Measurements from ENCODE around the gene BABAM2. TPM values are rescaled to one million over a fixed set of nuclear protein-coding genes. Genes with fewer than 3 reads are reported as not detected.
A peak's percentile ranks its signal among the peaks of the same experiment; 100 is the strongest.

The BABAM2 gene
- total and polyA plus RNA-seq, 2 of the 4 experiments (the other 2 are of a cell fraction): 20.9 to 23.1 TPM

GRCh38 chr2:28350791-28351285, 460.3 kb downstream of the BABAM2 start:
- Histone ChIP-seq H3K4me2 (ENCODE audit: low read depth, low read length) (no peak overlapping the region), H4K8ac (ENCODE audit: low read depth in 2 of 2, low read length in 2 of 2) (no peak overlapping the region), H2BK15ac (ENCODE audit: low read depth, low read length) (no peak overlapping the region), H2BK20ac (ENCODE audit: low read depth, low read length) (no peak overlapping the region), H2BK5ac (ENCODE audit: low read depth, low read length, poor library complexity, severe bottlenecking) (no peak overlapping the region), H3K27ac (ENCODE audit: insufficient read depth, low read length) (no peak overlapping the region), H4K91ac (ENCODE audit: insufficient read depth, low read depth, low read length) (no peak overlapping the region), H3K79me1 (ENCODE audit: low read depth in 1 of 2, low read length in 2 of 2) (peaks cover 0 to 3% of the 10 kb centered on the region in 2 experiments; a peak in 1 of 4 replicates), H3K9me3 (ENCODE audit: control insufficient read depth, insufficient read depth, low read length) (no peaks in the 10 kb centered on the region), H2AFZ (replicated peaks; ENCODE audit: low read length, poor library complexity) (no peak overlapping the region), H2BK120ac (ENCODE audit: low read depth, low read length) (peak overlapping the region; percentile 25; the same call in 1 of the 2 replicates), H3K56ac (ENCODE audit: extremely low read depth, insufficient read depth, low read length) (no peak overlapping the region), H2AK9ac (replicated peaks; ENCODE audit: low read depth, low read length, poor library complexity) (peak overlapping the region; percentile 17), H3K9ac (ENCODE audit: low read depth, low read length) (no peak overlapping the region), H2AK5ac (ENCODE audit: low read depth, low read length) (no peak overlapping the region), H4K20me1 (ENCODE audit: insufficient read depth, low read length) (no peaks in the 10 kb centered on the region), H4K5ac (ENCODE audit: low read depth, low read length) (no peak overlapping the region), H3K4me3 (ENCODE audit: insufficient read depth, low read depth, low read length) (no peak overlapping the region), H3K4ac (ENCODE audit: low read depth, low read length) (no peak overlapping the region), H3K14ac (replicated peaks; ENCODE audit: low read depth, low read length) (no peak overlapping the region), H3K36me3 (ENCODE audit: control insufficient read depth, insufficient read depth, low read length) (no peaks in the 10 kb centered on the region), H3K27me3 (ENCODE audit: control insufficient read depth, insufficient read depth, low read length) (no peaks in the 10 kb centered on the region), H3K9me1 (ENCODE audit: insufficient read depth, low read length) (peaks cover 15% of the 10 kb centered on the region), H3K4me1 (ENCODE audit: control insufficient read depth, insufficient read depth, low read length) (peaks cover 14% of the 10 kb centered on the region), H3K23ac (ENCODE audit: low read depth, low read length) (no peak overlapping the region), H3K18ac (ENCODE audit: low read depth, low read length) (no peak overlapping the region)
- no TSS peak for BruUV-seq (replicated peaks)
- WGBS, 2 experiments (ENCODE audit: extremely low coverage in 2 of 2, insufficient read length in 1 of 2): 97% methylated on average over 6 of the region's 11 CpGs; no CpG with 5 or more reads in 1 of the 2 experiments
- POLR2A ChIA-PET (ENCODE audit: unreplicated experiment): no interaction called here
- ATAC-seq (ENCODE audit: low read depth) (no peak), DNase-seq (no peak)
- in situ Hi-C loops (cut with MboI; ENCODE audit: low sequenced_read_pairs): no loop called here
- CTCF ChIA-PET: no interaction called here
- dilution Hi-C loops (cut with HindIII; ENCODE audit: low sequenced_read_pairs, unreplicated experiment): no loop called here
- intact Hi-C loops (cut with micrococcal nuclease): no loop called here
- TF ChIP-seq NFE2L2 (IDR thresholded peaks at IDR 0.05; ENCODE audit: low read depth, low read length) (no peak), MAZ (IDR thresholded peaks at IDR 0.05; ENCODE audit: borderline replicate concordance, low read depth, low read length) (no peak), ELK1 (IDR thresholded peaks at IDR 0.05; ENCODE audit: borderline replicate concordance, low read depth, low read length) (no peak), MAFK (IDR thresholded peaks at IDR 0.05; ENCODE audit: low read depth, low read length) (no peak), CHD1 (IDR thresholded peaks at IDR 0.05; ENCODE audit: low read depth, low read length) (no peak), CTCF (conservative IDR thresholded peaks at IDR 0.05; ENCODE audit: low read depth, low read length) (no peak), MXI1 (IDR thresholded peaks at IDR 0.05; ENCODE audit: borderline replicate concordance, low read depth, low read length) (no peak)
